Cerebellar nuclear complex (tissue), 1 donor: ENCODE measurements around the gene VASN.

Experiments used
- DNase-seq, 2 experiments: peaks; one replicate each; lab custom pipeline; 2025; lab: John Stamatoyannopoulos, UW

The VASN gene

GRCh38 chr16:4372578-4373355 is 1.1 kb downstream of the VASN start:
- no peak for DNase-seq

GRCh38 chr16:4373356-4373908 is 1.8 kb downstream of the VASN start:
- DNase-seq = no peak

GRCh38 chr16:4373909-4374742 is 2.5 kb downstream of the VASN start:
- no peak for DNase-seq

GRCh38 chr16:4375717-4376116 is 4.1 kb downstream of the VASN start:
- no peak for DNase-seq

DNA sequence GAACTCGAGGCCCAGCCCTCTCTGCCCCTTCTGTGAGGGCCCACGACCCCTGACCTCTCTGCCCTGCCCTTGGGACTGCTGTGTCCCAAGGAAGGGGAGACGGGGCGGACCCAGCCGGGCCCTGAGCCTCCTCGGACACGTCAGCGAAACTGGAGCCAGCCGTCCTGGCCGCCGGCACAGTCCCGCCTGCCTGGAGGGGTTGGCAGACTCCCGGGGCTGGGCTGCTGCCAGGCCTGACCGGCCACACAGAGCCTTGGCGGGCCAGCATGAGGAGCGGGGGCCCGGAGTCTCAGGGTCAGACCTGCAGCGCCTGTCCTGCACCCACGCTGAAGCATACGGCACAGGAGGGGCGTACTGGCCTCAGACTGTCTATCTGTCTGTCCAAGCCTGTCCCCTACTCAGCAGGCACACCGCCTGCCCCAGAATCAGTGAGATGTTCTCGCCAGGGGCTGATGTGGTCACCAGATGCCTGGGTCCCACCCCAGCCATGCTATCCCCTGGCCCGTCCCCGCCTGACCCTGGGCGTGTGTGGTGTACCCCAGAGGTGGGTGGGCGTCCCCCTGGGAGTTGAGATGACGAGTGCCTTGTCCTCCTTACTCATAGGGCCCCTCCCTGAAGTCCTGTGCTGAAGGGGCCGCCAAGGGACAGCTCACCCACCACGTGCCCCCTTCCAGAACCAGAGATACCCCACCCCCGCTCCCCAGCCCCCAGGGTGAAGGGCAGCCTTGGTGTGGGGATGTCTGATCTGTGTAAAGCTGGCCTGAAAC is 4.7 kb downstream of the VASN start:
- DNase-seq = peak; percentile 12 to 34

DNA sequence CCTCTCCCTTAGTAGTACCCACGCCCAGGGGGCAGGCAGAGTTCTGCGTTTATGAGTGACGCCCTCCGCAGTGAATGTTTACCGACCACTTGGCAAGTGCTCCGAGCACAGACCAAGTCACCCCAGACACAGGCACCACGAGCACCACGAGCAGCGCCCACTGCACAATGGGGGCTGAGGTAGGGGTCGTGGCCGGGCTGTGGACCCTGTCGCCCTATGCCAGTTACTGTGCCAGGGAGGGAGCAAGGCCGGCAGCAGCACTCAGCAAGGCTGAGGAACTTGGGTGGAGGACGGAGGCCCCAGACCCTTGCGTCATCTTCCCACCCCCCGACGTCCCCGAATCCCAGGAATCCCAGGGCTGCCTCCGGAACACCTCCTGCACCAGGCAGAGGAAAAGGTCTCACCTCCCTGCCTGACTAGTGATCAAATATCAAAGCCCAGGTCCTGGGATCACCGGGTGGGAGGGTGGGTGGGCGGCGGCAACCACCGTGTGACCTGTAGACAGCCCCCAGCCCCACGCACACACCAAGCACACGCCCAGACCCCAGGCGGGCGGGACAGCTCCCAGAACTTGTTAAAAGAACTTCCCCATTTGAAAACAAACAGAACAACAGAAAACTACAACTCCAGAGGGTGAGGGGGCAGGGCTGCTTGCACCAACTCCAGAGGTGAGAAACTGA is 5.4 kb downstream of the VASN start:
- no peak for DNase-seq

DNA sequence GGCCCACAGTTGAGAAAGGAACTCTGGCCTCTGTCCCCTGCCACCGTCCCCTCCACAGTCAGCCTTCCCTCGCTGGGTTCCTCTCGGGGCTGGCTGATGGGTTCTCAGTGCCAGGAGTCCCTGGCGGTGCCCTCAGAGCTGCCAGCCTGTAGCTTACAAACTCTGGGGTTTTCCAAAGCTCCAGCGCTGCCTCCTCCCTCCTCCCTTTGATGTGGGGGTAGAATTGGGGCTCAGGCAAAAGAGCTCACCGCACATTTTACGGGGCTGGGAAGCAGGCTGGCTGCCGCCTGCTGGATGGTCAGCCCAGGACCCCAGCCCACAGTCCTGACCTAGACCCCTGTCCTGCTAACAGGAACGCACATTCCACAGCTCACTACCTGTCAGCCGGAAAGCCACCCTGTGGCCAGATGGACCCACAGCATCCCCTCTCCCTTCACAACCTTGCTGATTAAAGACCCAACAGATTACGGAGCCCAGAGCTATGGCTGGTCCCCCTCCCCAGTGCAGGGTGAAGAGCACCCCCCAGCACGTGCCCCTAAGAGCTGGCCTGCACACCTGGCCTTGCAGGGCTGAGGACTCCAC is 6.0 kb downstream of the VASN start:
- no peak for DNase-seq

DNA sequence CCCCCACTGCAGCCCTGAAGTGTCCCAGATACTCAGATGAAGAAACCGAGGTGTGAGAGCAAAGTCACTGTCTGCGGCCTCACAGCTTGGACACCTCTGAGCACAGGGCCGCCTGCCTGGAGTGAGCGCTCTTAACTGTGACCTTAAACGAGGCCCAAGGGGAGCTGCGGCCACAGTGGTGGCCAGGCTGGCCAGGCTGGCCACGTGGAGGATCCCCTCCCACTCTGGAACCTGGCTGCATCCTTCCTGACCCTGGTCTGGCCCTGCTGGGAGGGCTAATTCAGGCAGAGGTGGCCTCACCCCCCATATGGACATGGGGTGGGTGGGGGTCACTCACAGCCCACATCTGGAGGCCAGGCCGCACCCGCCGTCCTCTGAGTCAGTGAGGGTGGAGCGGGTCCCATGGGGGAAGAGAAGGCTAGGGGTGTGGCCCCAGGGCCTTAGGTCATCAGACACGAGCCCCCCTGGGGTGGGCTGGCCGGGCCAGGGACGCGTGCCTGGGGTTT is 6.6 kb downstream of the VASN start:
- DNase-seq = no peak

GRCh38 chr16:4378999-4379690 is 7.5 kb downstream of the VASN start:
- no peak for DNase-seq

- DNase-seq = no peak
Observed at GRCh38 chr16:4380119-4381063, 8.7 kb downstream of the VASN start.

- DNase-seq = peak in 1 of 2 experiments; percentile 48
Observed at GRCh38 chr16:4381072-4381934, 9.7 kb downstream of the VASN start.

DNA sequence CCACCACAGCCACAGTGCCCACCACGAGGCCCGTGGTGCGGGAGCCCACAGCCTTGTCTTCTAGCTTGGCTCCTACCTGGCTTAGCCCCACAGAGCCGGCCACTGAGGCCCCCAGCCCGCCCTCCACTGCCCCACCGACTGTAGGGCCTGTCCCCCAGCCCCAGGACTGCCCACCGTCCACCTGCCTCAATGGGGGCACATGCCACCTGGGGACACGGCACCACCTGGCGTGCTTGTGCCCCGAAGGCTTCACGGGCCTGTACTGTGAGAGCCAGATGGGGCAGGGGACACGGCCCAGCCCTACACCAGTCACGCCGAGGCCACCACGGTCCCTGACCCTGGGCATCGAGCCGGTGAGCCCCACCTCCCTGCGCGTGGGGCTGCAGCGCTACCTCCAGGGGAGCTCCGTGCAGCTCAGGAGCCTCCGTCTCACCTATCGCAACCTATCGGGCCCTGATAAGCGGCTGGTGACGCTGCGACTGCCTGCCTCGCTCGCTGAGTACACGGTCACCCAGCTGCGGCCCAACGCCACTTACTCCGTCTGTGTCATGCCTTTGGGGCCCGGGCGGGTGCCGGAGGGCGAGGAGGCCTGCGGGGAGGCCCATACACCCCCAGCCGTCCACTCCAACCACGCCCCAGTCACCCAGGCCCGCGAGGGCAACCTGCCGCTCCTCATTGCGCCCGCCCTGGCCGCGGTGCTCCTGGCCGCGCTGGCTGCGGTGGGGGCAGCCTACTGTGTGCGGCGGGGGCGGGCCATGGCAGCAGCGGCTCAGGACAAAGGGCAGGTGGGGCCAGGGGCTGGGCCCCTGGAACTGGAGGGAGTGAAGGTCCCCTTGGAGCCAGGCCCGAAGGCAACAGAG is 10.5 kb downstream of the VASN start:
- no peak for DNase-seq

GRCh38 chr16:4382795-4383357 is 11.2 kb downstream of the VASN start:
- DNase-seq = no peak

DNA sequence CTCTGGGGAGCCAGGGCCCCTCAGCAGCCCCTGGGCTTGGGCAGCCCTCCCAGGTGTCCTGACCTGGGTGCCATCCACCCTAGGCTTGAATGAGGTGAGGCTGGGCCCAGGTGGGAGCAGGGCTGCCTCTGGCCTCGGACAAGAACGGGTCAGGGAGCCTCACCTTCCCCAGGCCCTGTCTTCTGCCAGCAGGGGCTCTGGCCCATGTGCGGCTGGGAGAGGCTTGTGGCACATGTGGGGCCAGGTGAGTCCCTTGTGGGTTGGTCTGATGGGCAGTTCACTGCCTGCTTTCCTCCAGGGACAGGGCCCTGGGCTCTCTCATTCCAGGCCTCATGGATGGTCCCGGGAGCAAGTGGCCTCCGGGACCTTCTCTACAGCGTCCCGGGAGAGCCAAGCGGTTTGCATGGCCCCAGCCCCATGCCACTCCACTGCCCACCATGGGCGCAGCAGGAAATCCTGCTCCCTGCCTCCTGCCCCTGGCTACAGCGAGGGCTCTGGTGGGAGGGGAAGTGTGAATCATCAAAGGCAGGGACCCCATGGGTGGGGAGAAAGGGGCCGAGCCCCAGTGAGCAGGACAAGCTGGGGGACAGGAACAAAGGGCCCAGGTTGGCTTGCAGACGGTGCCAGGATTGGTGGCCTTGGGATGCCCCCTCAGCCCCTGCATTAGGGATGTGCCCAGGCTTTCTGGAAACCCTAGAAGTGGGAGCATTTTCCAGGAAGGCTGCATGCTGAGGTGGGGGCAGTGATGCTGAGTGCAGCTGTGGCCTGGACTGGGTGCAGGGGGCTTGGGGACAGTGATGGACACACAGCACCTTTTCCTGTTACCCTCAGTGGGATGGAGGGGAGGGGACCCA is 12.2 kb downstream of the VASN start:
- DNase-seq = no peak

GRCh38 chr16:4384509-4384942 is 12.9 kb downstream of the VASN start:
- DNase-seq = no peak
